PC-3 (cell line): ENCODE data around the gene AP3B1. TPM values are rescaled to one million over a fixed set of nuclear protein-coding genes. Genes with fewer than 3 reads are reported as not detected.

ENCODE experiments used
- ATAC-seq: fragments of 200-7000 bp; cut with Tn5 transposase; 2 replicates; pipeline ENCODE4 v1.9.1; 2020; ENCODE audit warnings: mild to moderate bottlenecking, moderate library complexity
- BruUV-seq: library from RNA; stranded (reverse); fragments of 400-500 nt; replicated peaks from 2 replicates; lab custom pipeline; 2021; lab: Mats Ljungman, UMichigan
- CTCF ChIA-PET: fragments of 300-600 bp; sonication (Branson Sonifier 250); formaldehyde crosslinking; loops from one replicate; lab custom pipeline; 2022; ENCODE audit warnings: antibody characterized with exemption; lab: Charles Lee
- POLR2A ChIA-PET: fragments of 300-600 bp; sonication (Branson Sonifier 250); formaldehyde crosslinking; loops from one replicate; lab custom pipeline; 2022; ENCODE audit warnings: antibody characterized with exemption; ENCODE audit not compliant: unreplicated experiment; lab: Charles Lee
- DNase-seq: peaks from one replicate; pipeline ENCODE4 v3.0.0-alpha.2; 2015
- H2AFZ ChIP-seq: fragments of 300-600 bp; sonication (generic); 2 replicates; pipeline ENCODE4 v1.6.0; 2016; ENCODE audit warnings: antibody characterized with exemption, low read length
- H3F3A ChIP-seq: fragments of 300-600 bp; sonication (generic); one replicate; pipeline ENCODE4 v1.6.0; 2017; ENCODE audit warnings: antibody characterized with exemption, low read length, control low read depth, mild to moderate bottlenecking; ENCODE audit not compliant: unreplicated experiment
- H3K27ac ChIP-seq: fragments of 300-600 bp; sonication (generic); 2 replicates; pipeline ENCODE4 v1.5.1; 2016; ENCODE audit warnings: mild to moderate bottlenecking, low read length
- H3K27me3 ChIP-seq: fragments of 300-600 bp; sonication (generic); 2 replicates; pipeline ENCODE4 v1.6.1; 2016; ENCODE audit warnings: low read length, mixed read lengths
- H3K36me3 ChIP-seq: fragments of 300-600 bp; sonication (generic); 2 replicates; pipeline ENCODE4 v1.6.1; 2016; ENCODE audit warnings: low read depth, mixed run types, low read length, mixed read lengths
- H3K4me1 ChIP-seq: fragments of 300-600 bp; sonication (generic); 2 replicates; pipeline ENCODE4 v1.5.1; 2016; ENCODE audit warnings: low read length; ENCODE audit not compliant: insufficient read depth
- H3K4me2 ChIP-seq: fragments of 300-600 bp; sonication (generic); 2 replicates; pipeline ENCODE4 v1.6.0; 2016; ENCODE audit warnings: low read length
- H3K4me3 ChIP-seq: fragments of 300-600 bp; sonication (generic); 2 replicates; pipeline ENCODE4 v1.5.1; 2016; ENCODE audit warnings: mild to moderate bottlenecking, low read length, mixed read lengths
- H3K79me2 ChIP-seq: fragments of 300-600 bp; sonication (generic); 2 replicates; pipeline ENCODE4 v1.6.1; 2017; ENCODE audit warnings: low read length, mixed read lengths
- H3K9ac ChIP-seq: fragments of 300-600 bp; sonication (generic); 2 replicates; pipeline ENCODE4 v1.6.0; 2016; ENCODE audit warnings: mild to moderate bottlenecking, low read length
- H3K9me2 ChIP-seq: fragments of 300-600 bp; sonication (generic); replicated peaks from 2 replicates; pipeline ENCODE4 v1.6.1; 2016; ENCODE audit warnings: mixed run types, low read length, mixed read lengths
- H3K9me3 ChIP-seq: fragments of 300-600 bp; sonication (generic); 2 replicates; pipeline ENCODE4 v1.6.1; 2016; ENCODE audit warnings: low read length, mixed read lengths
- H4K20me1 ChIP-seq: fragments of 300-600 bp; sonication (generic); 2 replicates; pipeline ENCODE4 v1.6.1; 2016; ENCODE audit warnings: low read length, mixed read lengths
- EZH2 ChIP-seq: fragments of 300-600 bp; sonication (generic); IDR thresholded peaks from one replicate; pipeline ENCODE4 v1.6.1; 2017; ENCODE audit warnings: antibody characterized with exemption, mild to moderate bottlenecking, low read length; ENCODE audit not compliant: unreplicated experiment
- EZH2phosphoT487 ChIP-seq: fragments of 300-600 bp; sonication (generic); IDR thresholded peaks from 2 replicates; pipeline ENCODE4 v1.6.1; 2018; ENCODE audit warnings: mild to moderate bottlenecking, antibody characterized with exemption, low read length, borderline replicate concordance
- intact Hi-C: fragments of 100-400 bp; cut with micrococcal nuclease; formaldehyde crosslinking; loops from 2 replicates; pipeline ENCODE4 v1.9.0; 2023
- total RNA-seq: library from RNA; depleted of rRNA; stranded (reverse); fragments of >200 nt; gene quantifications from 2 replicates; pipeline ENCODE4 v1.2.3, GENCODE V29; 2014
- TF ChIP-seq, protein P1 (sequence below): fragments of 300-600 bp; sonication (generic); conservative IDR thresholded peaks from 2 replicates; pipeline ENCODE4 v1.5.1; 2017; ENCODE audit warnings: antibody characterized with exemption, low read depth, mild to moderate bottlenecking, low read length

The AP3B1 gene
- total RNA-seq, 1 experiment from 2014 or later = 25.7 TPM

DNA sequence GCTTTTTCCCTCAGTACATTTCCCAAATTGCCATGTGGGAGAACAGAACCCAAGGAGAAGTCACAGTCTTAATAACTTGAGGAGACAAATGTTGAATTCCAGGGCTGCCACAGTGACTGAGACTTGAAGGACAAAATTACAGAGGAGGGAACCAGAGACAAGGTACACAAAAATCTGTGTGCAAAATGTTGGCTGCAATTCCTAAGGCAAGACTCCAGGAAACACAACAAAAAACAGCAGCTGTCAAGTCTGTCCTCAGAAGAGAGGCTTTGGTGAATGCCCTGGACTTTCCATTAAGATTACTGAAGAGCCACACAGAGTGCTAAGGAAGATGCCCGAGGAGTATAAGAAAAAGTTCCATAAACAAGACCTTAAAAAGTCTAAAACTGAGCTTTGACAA, 21.1 kb downstream of the AP3B1 start:
- CTCF ChIA-PET = interaction anchor here (0.5 kb wide), 1 partner anchor 165 kb away, joined by 3 read pairs; no protein-coding TSS in a partner anchor
- Histone ChIP-seq H3F3A (no peaks in the 10 kb centered on the region), H3K36me3 (no peaks in the 10 kb centered on the region), H2AFZ (no peak overlapping the region), H3K4me1 (no peaks in the 10 kb centered on the region), H3K4me2 (no peak overlapping the region), H3K9ac (no peak overlapping the region), H3K27me3 (no peaks in the 10 kb centered on the region), H3K9me2 (no peaks in the 10 kb centered on the region), H3K9me3 (no peaks in the 10 kb centered on the region), H3K4me3 (no peak overlapping the region), H3K79me2 (peaks cover 8% of the 10 kb centered on the region), H3K27ac (no peak overlapping the region), H4K20me1 (no peaks in the 10 kb centered on the region)
- DNase-seq (no peak), ATAC-seq (no peak)
- TF ChIP-seq EZH2 (no peak), EZH2phosphoT487 (no peak)
- TF ChIP-seq, protein P1, sequence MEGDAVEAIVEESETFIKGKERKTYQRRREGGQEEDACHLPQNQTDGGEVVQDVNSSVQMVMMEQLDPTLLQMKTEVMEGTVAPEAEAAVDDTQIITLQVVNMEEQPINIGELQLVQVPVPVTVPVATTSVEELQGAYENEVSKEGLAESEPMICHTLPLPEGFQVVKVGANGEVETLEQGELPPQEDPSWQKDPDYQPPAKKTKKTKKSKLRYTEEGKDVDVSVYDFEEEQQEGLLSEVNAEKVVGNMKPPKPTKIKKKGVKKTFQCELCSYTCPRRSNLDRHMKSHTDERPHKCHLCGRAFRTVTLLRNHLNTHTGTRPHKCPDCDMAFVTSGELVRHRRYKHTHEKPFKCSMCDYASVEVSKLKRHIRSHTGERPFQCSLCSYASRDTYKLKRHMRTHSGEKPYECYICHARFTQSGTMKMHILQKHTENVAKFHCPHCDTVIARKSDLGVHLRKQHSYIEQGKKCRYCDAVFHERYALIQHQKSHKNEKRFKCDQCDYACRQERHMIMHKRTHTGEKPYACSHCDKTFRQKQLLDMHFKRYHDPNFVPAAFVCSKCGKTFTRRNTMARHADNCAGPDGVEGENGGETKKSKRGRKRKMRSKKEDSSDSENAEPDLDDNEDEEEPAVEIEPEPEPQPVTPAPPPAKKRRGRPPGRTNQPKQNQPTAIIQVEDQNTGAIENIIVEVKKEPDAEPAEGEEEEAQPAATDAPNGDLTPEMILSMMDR = no peak
- no TSS peak for BruUV-seq
- POLR2A ChIA-PET = no interaction called here
- intact Hi-C loops = no loop called here

- ATAC-seq (no peak), DNase-seq (no peak)
- no TSS peak for BruUV-seq
- Histone ChIP-seq H3K4me1 (no peaks in the 10 kb centered on the region), H3K9me3 (no peaks in the 10 kb centered on the region), H3K27ac (no peak overlapping the region), H4K20me1 (no peaks in the 10 kb centered on the region), H3K4me2 (no peak overlapping the region), H3F3A (no peaks in the 10 kb centered on the region), H3K9ac (no peak overlapping the region), H3K9me2 (no peaks in the 10 kb centered on the region), H2AFZ (no peak overlapping the region), H3K27me3 (no peaks in the 10 kb centered on the region), H3K36me3 (no peaks in the 10 kb centered on the region), H3K4me3 (no peak overlapping the region), H3K79me2 (peaks cover 8% of the 10 kb centered on the region; the same call in 1 of the 2 replicates)
- ChIA-PET CTCF (no interaction called here), POLR2A (no interaction called here)
- intact Hi-C loops = no loop called here
- TF ChIP-seq EZH2phosphoT487 = no peak
- TF ChIP-seq EZH2 = no peak
- TF ChIP-seq, protein P1 = no peak
These were observed 22.7 kb downstream of the AP3B1 start for GRCh38 chr5:78271766-78272165.

- H3K4me3 ChIP-seq = no peak overlapping the region
- H4K20me1 ChIP-seq = no peaks in the 10 kb centered on the region
- no peak overlapping the region for H3K4me2 ChIP-seq
- H3K9ac ChIP-seq = no peak overlapping the region
- ChIA-PET POLR2A (interaction anchor here (0.5 kb wide), 1 partner anchor 697 kb away, joined by 6 read pairs; no protein-coding TSS in a partner anchor), CTCF (interaction anchor here (0.6 to 0.7 kb wide), 2 partner anchors 24 to 212 kb away, joined by 3 to 5 read pairs; no protein-coding TSS in a partner anchor)
- 0 out of 2 replicates have a peak, but pooled peaks cover 3% of the 10 kb centered on the region for H3K36me3 ChIP-seq
- H3K9me2 ChIP-seq = no peaks in the 10 kb centered on the region
- no peak for TF ChIP-seq EZH2phosphoT487
- TF ChIP-seq, protein P1 = peak; percentile 57
- no peak for TF ChIP-seq EZH2
- H3K4me1 ChIP-seq = no peaks in the 10 kb centered on the region
- ATAC-seq (peak; percentile 43; the same call in 1 of the 2 replicates), DNase-seq (peak; percentile 34)
- no peak overlapping the region for H3K27ac ChIP-seq
- no TSS peak for BruUV-seq
- H3K79me2 ChIP-seq = peaks cover 7% of the 10 kb centered on the region; the same call in 1 of the 2 replicates
- no peak overlapping the region for H2AFZ ChIP-seq
- no peaks in the 10 kb centered on the region for H3K27me3 ChIP-seq
- intact Hi-C loops = loop anchor here (2.0 to 10.0 kb wide), 3 partner anchors 46 to 707 kb away; no protein-coding TSS in a partner anchor
- H3K9me3 ChIP-seq = no peaks in the 10 kb centered on the region
- no peaks in the 10 kb centered on the region for H3F3A ChIP-seq
These were observed 25.3 kb downstream of the AP3B1 start for GRCh38 chr5:78269088-78269703.
